Stimulated activated CD8-positive, alpha-beta memory T cell treated with anti-CD3 and anti-CD28 coated beads, Interleukin-12 subunit alpha, Interleukin-12 subunit beta, amount 100 ng/mL, for 24 hours (primary cell): Measurements from ENCODE around the gene ABL1.

ENCODE experiments used
- DNase-seq: peaks from one replicate; pipeline ENCODE4 v3.0.0-alpha.2; 2020; ENCODE audit errors: extremely low read depth

Gene ABL1

DNA sequence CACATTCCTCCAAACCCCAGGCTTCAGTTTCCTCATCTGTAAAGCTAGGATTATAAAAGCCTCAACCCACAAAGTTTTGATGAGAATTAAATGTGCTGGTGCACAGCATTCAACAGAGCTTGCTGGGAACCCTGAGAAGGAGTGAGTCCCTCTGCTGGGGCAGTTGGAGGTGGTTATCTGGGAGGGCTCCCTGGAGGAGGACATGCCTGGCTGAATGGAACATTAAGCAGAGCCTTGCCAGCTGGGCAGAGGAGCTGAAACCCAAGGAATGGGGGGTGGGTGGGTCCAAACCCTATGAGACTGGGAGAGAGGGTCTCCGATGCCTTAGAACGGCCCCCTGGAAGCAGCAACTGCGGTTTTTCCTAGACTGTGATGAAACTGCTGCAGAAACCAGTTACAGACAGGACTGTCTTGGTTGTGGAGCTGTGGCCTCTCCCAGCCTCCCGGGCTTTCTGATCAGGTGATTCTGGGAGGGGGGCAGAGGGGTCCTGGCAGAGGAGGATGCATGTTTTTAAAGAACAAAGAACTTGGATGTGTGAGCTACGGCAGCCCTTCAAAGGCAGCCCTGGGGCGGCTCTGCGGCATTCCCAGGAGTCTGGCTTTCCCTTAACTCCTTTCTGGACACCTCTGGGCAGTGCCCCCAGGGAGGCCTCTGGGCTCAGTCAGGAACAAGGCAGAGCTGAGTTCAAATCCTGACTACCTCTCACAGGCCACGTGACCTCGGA, 83.2 kb downstream of the ABL1 start:
- DNase-seq = no peak

DNA sequence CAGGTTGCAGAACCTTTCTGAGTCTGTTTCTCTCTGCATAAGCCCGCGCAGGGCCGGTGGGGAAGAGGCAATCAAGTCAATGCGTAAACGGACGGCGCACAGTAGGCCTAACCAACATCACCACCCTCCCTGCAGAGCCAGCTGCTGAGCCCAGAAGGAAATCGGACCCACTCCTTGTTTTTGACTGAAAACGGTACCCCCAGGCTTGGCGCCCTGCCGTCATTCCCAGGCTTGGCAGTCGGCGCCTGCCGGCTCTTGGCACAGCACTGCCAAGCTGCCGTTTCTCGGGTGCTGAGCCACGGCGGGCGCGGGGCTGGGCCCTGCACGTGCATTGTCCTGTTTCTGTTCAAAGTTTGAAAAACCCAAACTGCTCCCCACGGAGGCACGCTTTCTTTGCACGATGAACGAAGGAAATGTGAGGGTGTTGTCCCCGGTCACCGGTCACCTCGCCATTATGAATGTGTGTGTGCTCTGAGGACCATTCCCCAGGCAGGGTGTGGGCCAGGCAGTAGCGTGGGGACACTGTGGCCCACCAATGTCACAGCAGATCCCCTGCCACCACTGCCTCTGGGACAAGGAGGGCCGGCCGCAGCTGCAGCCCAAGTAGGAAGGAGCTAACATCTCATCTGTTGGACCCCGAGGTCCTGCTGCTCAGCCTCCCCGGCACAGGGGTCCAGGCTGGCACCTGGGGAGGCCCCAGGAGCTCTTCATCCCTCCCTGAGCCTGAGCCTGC, 83.9 kb downstream of the ABL1 start:
- no peak for DNase-seq

DNA sequence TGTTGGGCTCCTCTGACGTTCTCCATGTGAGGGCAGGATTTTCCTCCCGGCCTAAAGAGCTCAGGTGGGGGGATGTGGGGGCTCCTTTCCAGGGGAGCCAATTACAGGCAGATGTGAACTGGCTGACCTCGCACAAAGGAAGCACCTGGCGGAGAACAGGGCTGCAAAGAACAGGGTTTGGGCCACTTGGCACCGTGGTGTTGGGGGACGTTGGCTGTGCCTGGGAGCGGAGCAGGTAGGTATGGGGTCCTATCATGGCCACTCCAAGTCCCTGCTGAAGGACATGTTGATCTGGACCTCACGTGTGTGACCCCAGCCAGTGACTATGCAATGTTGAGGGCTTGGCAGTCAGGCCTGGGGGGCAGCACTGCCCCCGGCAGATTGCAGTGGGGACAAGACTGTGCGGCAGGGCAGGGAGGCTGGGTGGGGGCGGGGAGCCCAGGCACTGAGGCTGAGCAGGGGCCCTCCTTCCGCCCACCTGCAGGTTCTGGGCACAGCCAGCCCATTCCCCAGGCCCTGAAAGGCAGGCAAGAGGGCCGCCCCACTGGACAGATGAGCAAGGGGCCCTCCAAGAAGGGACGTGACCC, 84.6 kb downstream of the ABL1 start:
- DNase-seq = no peak

DNA sequence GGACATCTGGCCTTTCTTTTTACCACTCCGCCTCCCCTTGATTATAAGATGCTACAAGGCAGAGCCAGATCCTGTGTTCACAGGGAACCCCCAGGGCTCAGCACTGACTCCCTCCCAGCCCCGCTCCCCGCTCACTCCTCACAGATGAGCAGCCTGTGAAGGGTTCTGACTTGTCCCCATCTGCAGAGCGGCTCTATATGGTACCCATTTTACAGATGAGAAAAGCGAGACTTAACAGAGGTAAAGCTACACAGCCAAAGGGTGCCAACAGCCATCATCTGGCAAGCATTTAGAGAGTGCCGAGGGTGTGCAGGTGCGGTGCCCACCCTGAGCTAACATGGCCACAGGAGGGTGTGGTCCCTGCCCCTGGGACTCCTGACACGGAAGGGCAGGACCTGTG, 85.2 kb downstream of the ABL1 start:
- no peak for DNase-seq

DNA sequence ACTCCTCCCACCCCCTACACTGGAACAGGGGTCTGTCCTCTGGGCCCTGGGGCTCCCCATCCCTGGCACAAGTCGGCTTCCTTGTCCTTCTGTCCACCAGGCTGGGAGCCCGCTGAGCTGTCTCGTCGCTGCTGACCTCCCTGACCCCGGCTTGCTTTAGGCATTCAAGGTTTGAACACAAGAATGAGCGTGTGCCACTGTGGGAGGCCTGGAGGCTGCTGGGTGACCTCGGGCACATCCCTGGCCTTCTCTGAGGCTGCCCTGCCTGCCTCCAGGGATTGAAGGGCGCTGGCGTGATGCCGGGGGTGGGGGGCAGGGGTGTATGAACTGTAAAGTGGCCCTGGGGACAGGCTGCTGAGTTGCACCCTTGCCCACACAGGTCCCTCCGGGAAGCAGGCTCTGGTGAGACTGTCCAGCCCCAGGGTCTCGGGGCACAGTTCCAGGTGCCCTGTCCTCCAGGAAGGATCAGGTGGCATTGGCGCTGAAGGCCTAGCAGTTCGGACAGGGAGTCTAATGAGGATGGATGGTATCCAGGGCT, 85.8 kb downstream of the ABL1 start:
- DNase-seq = no peak

DNA sequence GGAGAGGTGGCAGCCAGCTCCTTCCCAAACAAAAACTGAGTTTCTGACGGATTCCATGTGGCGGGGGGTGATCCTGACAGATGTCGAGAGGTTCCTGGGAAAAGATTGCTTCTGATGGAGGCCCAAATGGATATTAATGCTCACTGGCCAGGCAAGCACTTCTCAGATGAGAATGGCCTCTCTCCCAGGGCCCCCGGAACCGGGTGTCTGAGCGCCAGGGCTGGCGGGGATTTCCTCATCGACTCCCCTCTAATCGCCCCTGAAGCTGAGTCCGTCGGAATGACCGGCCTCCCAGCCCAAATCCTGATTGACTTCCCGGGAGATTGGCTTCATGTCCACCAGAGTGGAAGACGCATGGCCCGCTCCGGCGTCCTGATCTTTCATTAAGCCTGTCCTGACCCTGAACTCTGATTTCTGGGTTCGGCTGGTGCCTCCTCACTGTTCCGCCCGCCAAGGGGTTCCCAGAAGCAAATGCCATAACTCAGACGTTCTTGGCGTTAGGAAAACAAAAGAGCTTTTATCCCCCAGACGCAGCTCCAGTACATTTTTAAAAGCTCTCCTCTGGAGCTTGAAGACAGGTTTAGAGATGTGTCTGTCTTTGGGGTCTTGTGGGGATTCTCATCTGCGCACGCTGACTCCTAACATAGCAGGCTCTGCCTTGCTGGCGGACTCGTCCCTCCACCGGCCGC, 86.4 kb downstream of the ABL1 start:
- no peak for DNase-seq

DNA sequence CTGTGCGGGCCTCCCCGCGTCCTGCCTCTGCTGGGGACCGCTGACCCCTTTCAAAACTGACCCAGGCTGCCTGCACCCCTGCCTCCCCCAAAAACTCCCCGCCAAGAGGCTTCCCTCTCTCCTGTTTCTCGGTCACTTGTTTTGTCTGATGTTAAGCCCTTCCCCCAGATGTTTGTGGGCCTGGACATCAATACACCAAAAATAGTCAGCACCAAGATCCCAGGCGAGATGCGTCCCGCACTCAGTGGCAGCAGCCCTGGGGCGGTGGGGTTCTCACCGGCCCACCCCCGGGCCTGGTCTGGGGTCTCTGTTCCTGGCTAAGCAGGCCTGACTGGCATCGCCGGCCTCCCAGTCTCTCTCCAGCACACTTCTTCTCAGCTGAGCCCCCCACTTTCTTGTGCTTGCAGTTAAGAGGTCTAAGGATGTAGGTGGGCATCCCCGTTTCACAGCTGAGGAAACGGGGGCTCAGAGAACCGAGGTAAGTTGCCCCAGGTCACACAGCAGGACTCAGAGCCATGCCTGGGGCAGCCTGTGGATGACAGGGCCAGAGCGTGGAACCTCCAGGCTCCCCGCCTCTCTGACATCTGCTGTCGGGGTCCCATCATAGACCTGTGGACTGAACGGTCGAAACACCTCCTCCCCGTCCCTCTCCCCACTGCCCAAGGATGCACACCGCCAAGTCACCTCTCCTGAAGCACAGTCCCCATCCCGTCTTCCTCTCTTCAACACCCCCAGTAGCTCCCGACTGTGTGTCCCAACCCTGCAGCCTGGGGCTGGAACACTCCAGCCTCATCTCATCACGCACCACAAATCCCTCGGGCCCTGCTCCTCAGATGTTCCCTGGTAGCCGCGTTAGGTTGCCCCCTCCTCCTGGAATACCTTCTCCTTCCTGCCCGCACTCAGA, 87.2 kb downstream of the ABL1 start:
- no peak for DNase-seq

DNA sequence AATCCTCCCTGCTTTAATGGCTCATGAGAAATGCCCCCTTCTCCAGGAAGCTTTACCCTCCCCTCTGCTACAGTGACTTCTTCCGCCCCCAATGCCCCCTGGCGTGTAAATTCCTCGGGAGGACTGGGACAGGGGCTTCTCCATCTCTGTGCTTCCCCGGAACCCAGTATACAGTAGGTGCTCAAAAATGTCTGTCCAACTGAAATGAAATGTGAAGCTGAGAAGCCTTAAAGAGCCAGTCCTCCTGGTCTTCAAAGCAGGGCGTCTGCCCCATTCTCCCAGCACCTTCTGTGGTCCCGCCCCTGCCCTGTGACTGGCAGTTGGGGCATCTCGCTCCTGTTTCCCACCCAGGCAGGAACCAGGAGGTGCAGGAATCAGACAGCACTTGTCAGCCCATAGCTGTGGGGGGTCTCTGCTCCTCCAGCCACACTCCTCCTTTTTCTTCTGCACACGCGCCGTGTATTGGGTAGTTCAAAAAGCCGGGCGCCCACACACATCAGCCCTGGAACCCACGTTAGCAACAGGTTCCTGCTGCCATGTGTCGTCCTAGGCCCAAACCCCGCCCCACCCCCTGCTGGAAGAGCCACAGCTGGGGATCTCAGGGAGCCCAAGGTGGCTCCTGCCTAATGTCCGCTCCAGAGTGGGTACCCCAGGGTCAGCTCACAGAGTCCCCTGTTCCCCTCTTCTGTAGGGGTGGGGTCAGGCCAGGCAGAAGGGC, 88.0 kb downstream of the ABL1 start:
- no peak for DNase-seq

DNA sequence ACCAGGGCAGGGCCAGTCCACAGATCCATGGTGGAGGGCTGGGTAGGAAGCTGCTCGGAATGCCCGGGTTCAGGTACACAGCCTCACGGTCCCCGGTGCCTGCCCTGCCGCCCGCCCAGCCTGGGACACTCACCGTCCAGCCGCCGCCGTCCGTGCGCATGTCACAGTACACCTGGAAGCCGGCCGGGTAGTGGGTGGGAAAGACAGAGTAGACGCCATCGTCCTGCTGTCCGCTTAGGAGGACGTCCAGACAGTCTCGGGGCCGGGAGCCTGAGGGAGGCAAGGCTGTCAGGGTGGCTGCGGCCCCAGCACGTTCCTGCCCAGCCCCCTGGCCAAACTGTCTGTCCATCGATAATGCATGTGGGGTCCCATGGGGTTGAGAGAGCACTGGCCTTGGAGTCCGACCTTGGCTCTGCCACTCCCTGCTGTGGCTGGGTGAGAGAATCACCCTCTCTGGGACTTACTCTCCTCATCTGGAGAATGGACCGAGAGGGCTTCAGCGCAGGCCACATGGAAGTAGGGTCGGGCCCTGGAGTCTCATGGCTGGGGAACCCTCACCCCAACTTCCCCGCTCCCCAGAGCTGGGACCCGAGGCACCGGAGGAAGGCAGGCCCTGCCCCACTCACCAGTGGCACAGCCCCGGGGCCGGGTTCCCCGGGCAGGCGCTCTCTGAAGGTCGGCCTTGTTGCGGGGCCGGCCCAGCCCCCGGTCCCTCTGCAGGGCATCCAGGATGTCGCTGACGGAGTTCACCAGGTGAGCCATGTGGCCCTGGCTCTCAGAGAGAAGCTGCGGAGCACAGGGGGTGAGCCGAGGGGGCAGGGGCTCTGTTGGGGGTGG, 88.8 kb downstream of the ABL1 start:
- DNase-seq = no peak

DNA sequence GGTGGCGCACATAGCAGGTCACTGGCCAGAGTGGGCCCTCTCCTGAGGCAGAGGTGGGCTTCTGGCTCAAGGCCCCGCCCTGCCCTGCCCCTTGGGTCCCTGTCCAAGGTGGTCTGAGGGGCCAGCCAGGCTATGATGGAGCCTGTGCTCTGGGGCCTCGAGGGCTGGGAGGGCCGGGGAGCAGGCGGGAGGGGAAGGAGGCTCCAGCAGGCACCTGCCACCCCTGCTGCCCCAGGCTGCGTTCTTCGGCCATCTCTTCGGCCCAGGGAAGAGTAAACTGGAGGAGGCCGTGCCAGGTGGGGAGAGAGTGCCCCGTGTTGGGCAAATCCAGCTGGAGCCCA, 89.4 kb downstream of the ABL1 start:
- no peak for DNase-seq

DNA sequence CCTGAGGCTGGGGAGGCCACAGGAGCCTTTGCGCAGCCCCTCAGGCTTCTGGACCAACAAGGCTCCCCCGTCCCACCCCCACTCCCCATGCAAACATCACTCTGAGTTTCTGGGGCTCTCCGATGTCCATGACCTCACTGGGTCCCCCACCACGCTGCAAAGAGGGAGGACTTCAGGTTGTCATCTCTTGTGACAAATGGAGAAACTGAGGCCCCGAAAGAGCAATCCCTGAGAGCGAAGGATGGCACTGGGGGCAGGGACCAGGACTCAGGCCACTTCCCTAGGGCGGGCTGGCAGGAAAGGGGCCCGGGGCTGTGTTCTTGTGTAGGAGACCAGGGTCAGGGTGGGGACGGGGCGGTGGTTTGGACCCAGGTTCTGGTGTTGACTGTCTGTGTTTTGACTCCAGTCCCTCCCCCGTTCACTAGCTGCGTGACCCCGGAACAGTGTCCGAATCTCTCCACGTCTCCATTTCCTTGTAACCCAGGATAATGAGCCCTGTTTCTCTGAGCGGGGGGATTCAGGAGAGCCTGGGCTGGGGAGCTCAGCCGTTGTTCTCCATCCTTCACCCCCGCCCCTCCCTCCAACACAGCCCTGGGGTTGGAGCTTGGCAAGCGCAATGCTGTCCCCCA, 90.1 kb downstream of the ABL1 start:
- DNase-seq = no peak

DNA sequence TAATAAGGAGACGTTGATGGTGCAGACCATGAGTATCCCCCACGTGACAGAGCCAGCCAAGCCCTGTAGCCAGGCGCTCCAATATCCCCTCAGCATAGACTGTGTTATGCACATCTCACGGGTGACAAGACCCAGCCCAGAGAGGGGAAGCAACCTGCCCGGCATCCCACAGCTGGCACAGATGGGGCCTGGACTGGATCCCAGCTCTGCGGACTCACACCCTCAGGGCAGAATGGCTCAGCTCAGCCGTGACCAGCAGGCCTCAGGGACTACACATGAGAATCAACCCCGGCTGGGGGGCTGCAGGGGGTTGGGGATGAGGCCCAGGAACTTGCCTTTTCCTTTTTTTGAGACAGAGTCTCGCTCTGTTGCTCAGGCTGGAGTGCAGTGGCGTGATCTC, 92.3 kb downstream of the ABL1 start:
- no peak for DNase-seq

DNA sequence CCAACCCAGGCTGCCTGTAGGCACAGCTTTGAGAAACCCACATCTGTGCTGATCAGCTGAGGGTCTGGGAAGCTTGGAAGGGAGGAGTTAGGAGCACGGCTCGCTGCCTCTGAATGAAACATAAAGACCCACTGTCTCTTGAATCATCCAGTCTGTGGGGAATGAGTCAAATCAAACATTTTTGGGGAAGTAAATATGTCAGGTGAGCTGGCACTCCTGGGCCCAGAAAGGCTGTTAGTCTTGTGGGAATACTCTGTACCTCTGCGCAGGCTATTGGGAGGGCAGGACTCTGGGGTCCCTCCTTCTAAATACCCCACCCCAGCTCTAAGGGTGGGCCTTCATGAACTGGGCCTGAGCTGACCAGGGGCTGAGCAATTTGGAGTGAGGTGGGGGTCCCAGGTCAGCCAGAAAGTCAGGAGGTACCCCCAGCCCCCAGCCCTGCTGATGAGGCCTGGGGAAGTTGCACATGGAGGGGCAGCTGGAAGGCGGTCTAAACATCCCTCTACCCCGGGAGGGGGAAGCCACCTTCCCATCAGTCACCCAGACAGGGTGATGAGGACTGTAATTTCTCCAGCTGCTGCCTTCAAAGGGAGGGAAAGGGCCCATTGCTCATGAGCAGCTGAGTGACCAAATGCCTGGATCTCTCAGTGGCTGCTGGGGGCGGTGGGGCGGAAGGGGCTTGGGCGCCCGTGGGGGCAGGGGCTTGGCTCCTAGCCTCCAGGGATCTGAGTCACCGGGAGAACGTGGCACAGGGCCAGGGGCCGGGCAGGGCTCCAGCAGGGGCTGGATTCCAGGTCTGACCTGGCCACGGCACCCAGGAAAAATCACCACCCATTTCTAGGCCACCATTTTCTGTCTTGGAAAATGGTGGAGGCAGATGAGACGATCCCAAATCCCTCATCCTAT, 93.2 kb downstream of the ABL1 start:
- DNase-seq = no peak

DNA sequence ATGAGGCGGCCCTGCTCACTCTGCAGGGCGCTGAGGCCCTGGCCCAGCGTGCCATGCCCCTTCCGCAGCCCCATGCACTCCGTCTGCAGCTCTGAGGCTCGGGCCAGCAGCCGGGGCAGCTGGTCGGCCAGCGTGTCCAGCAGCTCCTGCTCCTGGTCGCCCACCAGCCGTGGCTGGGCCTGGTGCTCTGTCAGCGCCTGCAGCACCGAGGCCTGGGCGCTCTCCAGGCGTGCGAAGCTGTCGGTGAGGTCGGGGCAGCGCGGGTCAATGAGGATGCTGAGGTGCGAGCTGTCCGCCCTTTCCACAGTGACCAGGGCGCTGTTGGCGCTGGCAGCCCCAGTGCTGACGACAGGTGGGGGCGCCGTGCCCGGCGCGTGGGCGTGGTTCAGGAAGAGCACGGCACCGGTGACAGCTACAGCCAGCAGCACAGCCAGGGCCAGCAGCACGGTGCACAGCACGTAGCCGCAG, 94.6 kb downstream of the ABL1 start:
- no peak for DNase-seq

DNA sequence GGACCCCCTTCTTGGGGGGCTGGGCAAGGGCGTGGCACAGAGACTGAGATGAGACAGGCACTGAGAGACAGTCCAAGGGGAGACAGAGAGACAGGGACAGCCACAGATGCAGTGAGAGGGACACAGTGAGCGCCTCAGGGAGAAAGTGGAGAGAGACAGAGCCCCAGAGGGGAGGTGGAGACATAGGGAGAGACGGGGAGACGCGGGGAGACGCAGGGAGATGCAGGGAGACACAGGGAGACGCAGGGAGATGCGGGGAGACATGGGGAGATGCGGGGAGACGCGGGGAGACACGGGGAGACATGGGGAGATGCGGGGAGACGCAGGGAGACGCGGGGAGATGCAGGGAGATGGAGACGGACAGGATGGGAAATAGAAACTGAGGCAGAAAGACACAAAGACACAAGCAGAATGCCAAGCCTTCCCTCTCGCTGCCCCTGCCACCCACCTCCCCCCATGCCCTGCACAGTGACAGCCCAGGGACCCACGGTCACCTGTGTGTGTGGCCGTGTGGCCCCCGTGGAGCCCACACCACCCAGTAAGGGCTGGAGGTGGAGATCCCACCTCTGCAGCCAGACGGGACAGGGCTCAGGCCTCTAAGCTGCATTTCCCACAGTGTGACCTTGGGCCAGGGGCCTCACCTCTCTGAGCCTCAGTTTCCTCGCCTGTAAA, 95.2 kb downstream of the ABL1 start:
- DNase-seq = no peak

DNA sequence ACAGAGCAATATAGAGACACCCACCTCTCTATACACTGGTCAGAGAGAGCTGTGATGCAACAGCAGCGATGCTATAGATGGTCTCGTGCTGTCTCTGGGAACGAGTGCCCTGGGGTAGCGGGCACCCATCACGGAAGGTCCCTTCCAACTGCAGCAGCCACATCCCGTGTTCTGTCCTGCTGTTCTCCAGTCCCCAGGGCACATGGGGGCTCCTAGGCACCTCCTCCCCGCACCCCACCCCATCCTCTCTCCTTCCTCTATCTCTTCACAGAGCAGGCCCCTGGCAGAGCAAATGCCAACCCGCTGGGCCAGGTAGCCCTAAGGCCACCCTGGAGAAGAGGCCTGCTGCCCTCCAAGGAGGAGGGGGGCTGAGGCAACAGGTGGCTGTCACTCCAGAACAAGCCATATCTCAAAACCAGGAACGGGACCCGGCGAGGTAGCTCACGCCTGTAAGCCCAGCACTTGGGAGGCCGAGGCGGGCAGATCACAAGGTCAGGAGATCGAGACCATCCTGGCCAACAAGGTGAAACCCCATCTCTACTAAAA, 95.8 kb downstream of the ABL1 start:
- no peak for DNase-seq

DNA sequence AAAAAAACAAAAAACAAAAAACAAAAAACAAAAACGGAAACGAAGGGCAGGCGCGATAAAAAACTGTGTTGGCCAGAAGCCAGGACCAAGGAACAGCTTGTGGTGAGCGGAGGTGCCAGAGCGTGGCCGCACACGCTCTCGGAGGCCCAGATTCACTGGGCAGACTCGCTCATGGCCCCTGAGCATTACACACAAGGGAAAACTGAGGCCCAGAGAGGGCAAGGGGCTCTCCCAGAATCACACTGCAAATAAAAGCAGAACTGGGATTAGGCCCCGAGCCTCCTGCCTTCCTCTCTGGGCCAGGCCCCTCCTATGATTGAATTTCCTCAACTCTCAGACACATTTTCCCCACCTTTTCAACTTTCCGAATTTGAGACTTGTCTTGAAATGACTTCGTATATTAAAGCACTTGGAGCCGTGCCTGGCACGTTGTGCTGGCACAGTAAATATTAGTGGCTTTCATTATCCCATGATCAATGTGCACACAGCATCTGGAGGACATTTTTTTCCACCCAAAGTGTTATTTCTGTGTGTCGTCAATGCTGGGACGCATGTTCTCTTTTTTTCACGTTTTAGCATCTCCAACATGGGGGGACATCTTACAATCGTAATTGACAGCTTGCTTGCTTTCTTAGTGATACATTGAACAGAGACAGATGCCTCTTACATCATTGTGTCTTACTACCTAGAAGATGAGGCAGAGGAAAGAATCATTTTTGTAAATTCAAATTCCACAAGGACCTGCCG, 96.6 kb downstream of the ABL1 start:
- no peak for DNase-seq
